AG04450 (cell line): ENCODE results near the gene ALKBH5. TPM values are rescaled to one million over a fixed set of nuclear protein-coding genes. Genes with fewer than 3 reads are reported as not detected.

Experiments
- CTCF ChIA-PET: fragments of 300-600, 350-600 bp; formaldehyde crosslinking; extraction: SDS; loops from one replicate; lab custom pipeline; 2022; ENCODE audit warnings: antibody characterized with exemption, inconsistent platforms; lab: Charles Lee
- POLR2A ChIA-PET: fragments of 350-600 bp; formaldehyde crosslinking; extraction: SDS; loops from one replicate; lab custom pipeline; 2021; ENCODE audit warnings: antibody characterized with exemption, inconsistent platforms; lab: Yijun Ruan, JAX
- DNase-seq: peaks from one replicate; pipeline ENCODE4 v3.0.0-alpha.2; 2011; ENCODE audit warnings: low read depth, low spot score
- H3K27ac ChIP-seq: one replicate; pipeline ENCODE4 v1.5.1; 2012; ENCODE audit warnings: low read depth, low read length, control low read depth
- H3K27me3 ChIP-seq: one replicate; pipeline ENCODE4 v1.6.0; 2012; ENCODE audit warnings: low read length; ENCODE audit not compliant: control insufficient read depth, insufficient read depth
- H3K4me3 ChIP-seq: 2 replicates; pipeline ENCODE4 v1.5.1; 2011; ENCODE audit warnings: mild to moderate bottlenecking, low read depth, low read length, control low read depth
- H3K9me3 ChIP-seq: 2 replicates; pipeline ENCODE4 v1.5.1; 2012; ENCODE audit warnings: low read length; ENCODE audit not compliant: control insufficient read depth, insufficient read depth
- CTCF ChIP-seq: IDR thresholded peaks from 2 replicates; pipeline ENCODE4 v1.5.1; 2011; ENCODE audit warnings: low read depth, low read length, control low read depth, inconsistent platforms
- polyA plus RNA-seq: library from polyadenylated mRNA; depleted of rRNA; stranded (reverse); fragments of >200 nt; gene quantifications from 2 replicates; pipeline ENCODE4 v1.2.3, GENCODE V29; 2011

The ALKBH5 gene
- polyA plus RNA-seq, 1 experiment, result 59.9 TPM

GRCh38 chr17:18184143-18185031, 759 bp downstream of the ALKBH5 start:
- CTCF ChIA-PET, result interaction anchor here (0.6 kb wide), 1 partner anchor 112 kb away, joined by 3 read pairs; no protein-coding TSS in a partner anchor
- no peaks in the 10 kb centered on the region for H3K27me3 ChIP-seq
- no peak for TF ChIP-seq CTCF
- no peak for DNase-seq
- peak overlapping the region; percentile 75 for H3K27ac ChIP-seq
- peak overlapping the region; percentile 91 for H3K4me3 ChIP-seq
- no peaks in the 10 kb centered on the region; the same call in 1 of the 2 replicates for H3K9me3 ChIP-seq
- POLR2A ChIA-PET, result interaction anchor here (0.6 to 1.3 kb wide), 5 partner anchors 14 to 96 kb away, joined by 3 to 6 read pairs (median 3); no protein-coding TSS in a partner anchor

- Histone ChIP-seq H3K9me3 (no peaks in the 10 kb centered on the region; the same call in 1 of the 2 replicates), H3K4me3 (peak overlapping the region; percentile 91), H3K27me3 (no peaks in the 10 kb centered on the region), H3K27ac (peak overlapping the region; percentile 12)
- TF ChIP-seq CTCF, result no peak
- POLR2A ChIA-PET, result no interaction called here
- DNase-seq, result no peak
- CTCF ChIA-PET, result no interaction called here
Measured at GRCh38 chr17:18185391-18185790, 1.8 kb downstream of the ALKBH5 start.

GRCh38 chr17:18185832-18186626, 2.4 kb downstream of the ALKBH5 start:
- H3K9me3 ChIP-seq, result no peaks in the 10 kb centered on the region; the same call in 1 of the 2 replicates
- DNase-seq, result no peak
- H3K27me3 ChIP-seq, result no peaks in the 10 kb centered on the region
- H3K27ac ChIP-seq, result peak overlapping the region; percentile 12
- ChIA-PET POLR2A (no interaction called here), CTCF (no interaction called here)
- TF ChIP-seq CTCF, result no peak
- peak overlapping the region; percentile 91 for H3K4me3 ChIP-seq

DNA sequence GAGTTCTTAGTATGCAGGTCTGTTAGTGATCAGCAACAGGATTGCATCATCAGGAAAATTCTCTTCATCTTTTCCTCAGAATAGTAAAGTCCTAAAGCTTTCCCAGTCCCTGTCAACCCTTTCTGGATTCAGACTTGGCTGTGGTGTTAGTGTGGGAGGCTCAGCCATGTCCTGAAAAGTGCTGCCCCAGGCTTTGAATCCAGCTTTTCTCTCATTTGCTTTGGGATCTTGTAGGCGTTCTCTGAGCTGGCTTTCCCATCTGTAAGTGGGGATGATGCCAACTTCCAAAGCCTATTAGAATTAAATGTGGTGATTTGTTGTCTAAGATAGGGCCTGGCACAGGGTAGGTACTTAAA, 3.0 kb downstream of the ALKBH5 start:
- ChIA-PET CTCF (no interaction called here), POLR2A (no interaction called here)
- no peak for DNase-seq
- Histone ChIP-seq H3K27me3 (no peaks in the 10 kb centered on the region), H3K9me3 (no peaks in the 10 kb centered on the region; the same call in 1 of the 2 replicates), H3K27ac (peak overlapping the region; percentile 58), H3K4me3 (peak overlapping the region; percentile 91)
- no peak for TF ChIP-seq CTCF
